Measurements from ENCODE around the gene CIDEA.

- TF ChIP-seq CTCF (IDR thresholded peaks at IDR 0.05; ENCODE audit: low read depth, low read length) (no peak), EZH2phosphoT487 (IDR thresholded peaks at IDR 0.05; ENCODE audit: low read depth) (no peak)
Observed at GRCh38 chr18:12236141-12236540, 18.0 kb upstream of the CIDEA start.

Measured in OCI-LY3 (cell line).